ENCODE data around the gene SCN2B. TPM values are rescaled to one million over a fixed set of nuclear protein-coding genes. Genes with fewer than 3 reads are reported as not detected.

SCN2B gene
- polyA plus RNA-seq, 1 of the 3 experiments (the other 2 are of a cell fraction): 0.05 TPM

GRCh38 chr11:118112711-118113430 lies 63.6 kb downstream of the SCN2B start:
- Histone ChIP-seq H3K79me2 (ENCODE audit: insufficient read depth) (no peaks in the 10 kb centered on the region), H3K9me3 (no peaks in the 10 kb centered on the region), H3K9ac (no peak overlapping the region), H3K27me3 (ENCODE audit: insufficient read depth) (no peaks in the 10 kb centered on the region), H3K4me3 (ENCODE audit: low read depth in 2 of 2, low read length in 1 of 2) (no peak overlapping the region), H3F3A (replicated peaks; ENCODE audit: insufficient read depth) (no peaks in the 10 kb centered on the region), H3K27ac (ENCODE audit: low read depth in 2 of 2, low read length in 1 of 2) (no peak overlapping the region), H3K4me2 (no peak overlapping the region), H3K9me2 (no peaks in the 10 kb centered on the region), H3K4me1 (ENCODE audit: control insufficient read depth in 1 of 2, insufficient read depth in 2 of 2, low read depth in 1 of 2, low read length in 1 of 2) (no peaks in the 10 kb centered on the region), H4K20me1 (ENCODE audit: insufficient read depth) (no peaks in the 10 kb centered on the region), H3K36me3 (replicated peaks in 1 of 2; ENCODE audit: control insufficient read depth in 1 of 2, insufficient read depth in 2 of 2, low read length in 1 of 2) (no peaks in the 10 kb centered on the region), H2AFZ (ENCODE audit: low read depth) (no peak overlapping the region)
- 49% methylated on average over 11 of the region's 11 CpGs for WGBS (ENCODE audit: low lambda C conversion rate)
- TF ChIP-seq PBX3 (IDR thresholded peaks at IDR 0.05): no peak
- no peak for TF ChIP-seq MEF2A (IDR thresholded peaks at IDR 0.05; ENCODE audit: borderline replicate concordance, low read depth)
- TF ChIP-seq TCF12 (IDR thresholded peaks at IDR 0.05): no peak
- no peak for TF ChIP-seq NFIC (IDR thresholded peaks at IDR 0.05; ENCODE audit: borderline replicate concordance)
- TF ChIP-seq IRF3 (IDR thresholded peaks at IDR 0.05; ENCODE audit: low read depth, low read length): no peak
- no peak for TF ChIP-seq EZH2phosphoT487 (IDR thresholded peaks at IDR 0.05; ENCODE audit: borderline replicate concordance, low read depth)
- no peak for TF ChIP-seq CTCF (IDR thresholded peaks at IDR 0.05)
- TF ChIP-seq SMC3 (IDR thresholded peaks at IDR 0.05; ENCODE audit: low read depth, low read length): no peak
- TF ChIP-seq RAD21 (IDR thresholded peaks at IDR 0.05; ENCODE audit: low read length): no peak
- TF ChIP-seq TEAD4 (IDR thresholded peaks at IDR 0.05; ENCODE audit: borderline replicate concordance, insufficient read depth): no peak
- CTCF ChIA-PET: interaction anchor here (2.1 kb wide), 1 partner anchor 59 kb away, joined by 6 read pairs; no protein-coding TSS in a partner anchor
- DNase-seq: no peak
- POLR2A ChIA-PET: interaction anchor here (0.6 kb wide), 1 partner anchor 18 kb away, joined by 3 read pairs; no protein-coding TSS in a partner anchor

Small RNA genes lying within 50 kb of the gene (small RNA-seq; reads per million reads assigned to genes)
- gene HSPE1P18: 0 reads per million in 7 experiments

Other genes starting within 250 kb of the SCN2B start
- not detected in 2 replicates for gene TMPRSS13, start 247.2 kb downstream of the SCN2B start, polyA plus RNA-seq (2012; rRNA removed)
- 0.05 TPM in 1 of 2 replicates, not detected in the other for gene IL10RA, start 190.2 kb downstream of the SCN2B start, polyA plus RNA-seq (2012; rRNA removed)
- gene TMPRSS4, start 99.6 kb downstream of the SCN2B start, polyA plus RNA-seq (2012; rRNA removed): not detected in 2 replicates
- not detected in 2 replicates for gene SMIM35, start 89.7 kb downstream of the SCN2B start, polyA plus RNA-seq (2012; rRNA removed)
- gene SCN4B, start 23.8 kb downstream of the SCN2B start, polyA plus RNA-seq (2012; rRNA removed): 1.2 and 2.0 TPM in 2 replicates
- gene JAML, start 48.4 kb upstream of the SCN2B start, polyA plus RNA-seq (2012; rRNA removed): not detected in 2 replicates
- gene MPZL3, start 75.7 kb upstream of the SCN2B start, polyA plus RNA-seq (2012; rRNA removed): 0.38 and 0.70 TPM in 2 replicates
- 6.2 and 8.6 TPM in 2 replicates for gene MPZL2, start 87.7 kb upstream of the SCN2B start, polyA plus RNA-seq (2012; rRNA removed)
- not detected in 2 replicates for gene CD3E, start 128.1 kb upstream of the SCN2B start, polyA plus RNA-seq (2012; rRNA removed)
- 0.44 TPM in 1 of 2 replicates, not detected in the other for gene CD3D, start 166.1 kb upstream of the SCN2B start, polyA plus RNA-seq (2012; rRNA removed)
- not detected in 2 replicates for gene CD3G, start 167.7 kb upstream of the SCN2B start, polyA plus RNA-seq (2012; rRNA removed)
- gene UBE4A, start 183.0 kb upstream of the SCN2B start, polyA plus RNA-seq (2012; rRNA removed): 7.7 and 9.3 TPM in 2 replicates
- gene ATP5MG, start 225.0 kb upstream of the SCN2B start, polyA plus RNA-seq (2012; rRNA removed): 140 and 152 TPM in 2 replicates

Data from SK-N-SH (cell line).